Measurements from ENCODE around the gene GATA1.

GATA1 gene

GRCh38 chrX:48761674-48762471, 24.5 kb upstream of the GATA1 start, which contains the start of gene GLOD5:
Gene GLOD5, plus strand, starts transcription at chrX:48761747. Its CDS starts 44 bp downstream, at chrX:48761791.
- peak; percentile 3 for DNase-seq (ENCODE audit: low read depth)
- H3K4me3 ChIP-seq (replicated peaks; ENCODE audit: low read depth, low read length), result no peak within 1 kb of the TSS
- peak; percentile 17 for TF ChIP-seq CTCF (IDR thresholded peaks at IDR 0.05; ENCODE audit: low read length, missing control alignments)

GRCh38 chrX:48769230-48769629, 17.2 kb upstream of the GATA1 start:
- no peak for TF ChIP-seq CTCF (IDR thresholded peaks at IDR 0.05; ENCODE audit: low read length, missing control alignments)
- no peak overlapping the region for H3K4me3 ChIP-seq (replicated peaks; ENCODE audit: low read depth, low read length)
- DNase-seq (ENCODE audit: low read depth), result no peak

- no peak overlapping the region for H3K4me3 ChIP-seq (replicated peaks; ENCODE audit: low read depth, low read length)
- DNase-seq (ENCODE audit: low read depth), result no peak
- no peak for TF ChIP-seq CTCF (IDR thresholded peaks at IDR 0.05; ENCODE audit: low read length, missing control alignments)
These were observed 16.1 kb upstream of the GATA1 start for GRCh38 chrX:48770296-48770695.

GRCh38 chrX:48772602-48773001, 13.8 kb upstream of the GATA1 start:
- no peak for DNase-seq (ENCODE audit: low read depth)
- no peak overlapping the region for H3K4me3 ChIP-seq (replicated peaks; ENCODE audit: low read depth, low read length)
- no peak for TF ChIP-seq CTCF (IDR thresholded peaks at IDR 0.05; ENCODE audit: low read length, missing control alignments)

DNA sequence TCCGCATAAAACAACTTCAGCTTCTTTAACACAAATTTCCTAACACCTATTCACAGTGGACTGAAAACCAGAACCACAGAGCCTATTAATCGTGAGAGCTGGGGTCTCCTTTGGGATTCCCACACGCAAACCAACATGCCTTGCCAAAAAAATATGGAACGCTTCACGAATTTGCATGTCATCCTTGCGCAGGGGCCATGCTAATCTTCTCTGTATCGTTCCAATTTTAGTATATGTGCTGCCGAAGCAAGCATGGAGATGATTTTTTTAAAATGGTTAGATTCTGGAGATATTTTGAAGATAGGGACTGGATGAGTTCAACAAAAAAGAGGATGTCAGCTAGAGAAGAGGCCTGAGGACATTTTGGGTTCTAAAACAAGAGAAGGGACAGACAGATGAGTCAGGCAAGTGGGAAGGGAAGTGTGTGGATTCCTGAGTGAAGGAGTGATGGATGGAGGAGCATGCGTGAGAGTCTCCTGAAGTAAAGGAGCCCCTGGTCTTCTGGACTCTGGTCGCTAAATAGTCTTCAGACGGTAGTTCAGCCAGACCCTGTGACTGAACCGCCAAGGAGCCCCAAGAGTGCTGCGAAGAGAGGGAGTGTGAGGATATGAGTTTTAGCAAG, 9.5 kb upstream of the GATA1 start:
- no peak for TF ChIP-seq CTCF (IDR thresholded peaks at IDR 0.05; ENCODE audit: low read length, missing control alignments)

GRCh38 chrX:48779399-48779798, 7.0 kb upstream of the GATA1 start:
- no peak for TF ChIP-seq CTCF (IDR thresholded peaks at IDR 0.05; ENCODE audit: low read length, missing control alignments)
- DNase-seq (ENCODE audit: low read depth), result no peak
- no peak overlapping the region for H3K4me3 ChIP-seq (replicated peaks; ENCODE audit: low read depth, low read length)

More for the DNA sequence above, 9.5 kb upstream of the GATA1 start:
- H3K4me3 ChIP-seq (replicated peaks; ENCODE audit: low read depth, low read length), result no peak overlapping the region
- no peak for DNase-seq (ENCODE audit: low read depth)

Measured in fibroblast of pulmonary artery (primary cell).